GM12873 (cell line): ENCODE results near the gene HELQ.

Experiments used
- TF ChIP-seq, protein P1 (sequence below): IDR thresholded peaks from 2 replicates; pipeline ENCODE4 v1.5.1; 2012; ENCODE audit warnings: low read depth, mild to moderate bottlenecking, moderate library complexity, low read length, control low read depth; ENCODE audit not compliant: insufficient read depth; ENCODE audit errors: missing control alignments

Gene HELQ

DNA sequence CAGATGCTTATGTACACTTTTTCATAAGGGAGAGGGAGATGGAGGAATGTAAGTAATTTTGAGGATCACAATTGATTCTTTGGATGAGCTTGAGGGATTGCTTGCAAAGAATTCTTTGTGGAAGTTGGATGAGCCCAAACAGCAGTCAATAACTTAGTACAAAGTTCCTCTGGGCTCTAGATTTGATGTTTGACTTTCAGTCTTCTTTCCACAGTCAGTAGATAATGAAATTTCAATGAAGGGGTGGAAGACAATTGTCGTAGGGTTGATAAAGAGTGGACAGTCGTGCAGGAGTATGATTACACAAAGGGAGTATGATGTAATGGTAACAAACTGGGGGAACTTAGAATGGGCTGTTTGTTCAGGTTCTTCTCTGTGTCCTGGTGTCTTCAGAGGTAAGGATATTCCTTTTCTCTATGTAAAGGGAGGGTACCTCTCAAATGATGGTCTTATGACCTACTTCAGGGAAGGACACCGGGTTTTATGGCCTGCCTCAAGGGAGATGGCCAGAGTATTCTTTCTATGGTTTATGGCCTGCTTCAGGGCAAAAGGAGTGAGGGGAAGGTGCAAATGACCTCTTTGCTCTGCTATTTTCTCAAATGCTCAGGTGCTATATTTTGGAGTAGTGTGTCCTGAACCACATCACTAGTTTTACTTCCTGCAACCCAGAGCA lies 31.0 kb upstream of the HELQ start:
- TF ChIP-seq, protein P1, sequence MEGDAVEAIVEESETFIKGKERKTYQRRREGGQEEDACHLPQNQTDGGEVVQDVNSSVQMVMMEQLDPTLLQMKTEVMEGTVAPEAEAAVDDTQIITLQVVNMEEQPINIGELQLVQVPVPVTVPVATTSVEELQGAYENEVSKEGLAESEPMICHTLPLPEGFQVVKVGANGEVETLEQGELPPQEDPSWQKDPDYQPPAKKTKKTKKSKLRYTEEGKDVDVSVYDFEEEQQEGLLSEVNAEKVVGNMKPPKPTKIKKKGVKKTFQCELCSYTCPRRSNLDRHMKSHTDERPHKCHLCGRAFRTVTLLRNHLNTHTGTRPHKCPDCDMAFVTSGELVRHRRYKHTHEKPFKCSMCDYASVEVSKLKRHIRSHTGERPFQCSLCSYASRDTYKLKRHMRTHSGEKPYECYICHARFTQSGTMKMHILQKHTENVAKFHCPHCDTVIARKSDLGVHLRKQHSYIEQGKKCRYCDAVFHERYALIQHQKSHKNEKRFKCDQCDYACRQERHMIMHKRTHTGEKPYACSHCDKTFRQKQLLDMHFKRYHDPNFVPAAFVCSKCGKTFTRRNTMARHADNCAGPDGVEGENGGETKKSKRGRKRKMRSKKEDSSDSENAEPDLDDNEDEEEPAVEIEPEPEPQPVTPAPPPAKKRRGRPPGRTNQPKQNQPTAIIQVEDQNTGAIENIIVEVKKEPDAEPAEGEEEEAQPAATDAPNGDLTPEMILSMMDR: no peak

DNA sequence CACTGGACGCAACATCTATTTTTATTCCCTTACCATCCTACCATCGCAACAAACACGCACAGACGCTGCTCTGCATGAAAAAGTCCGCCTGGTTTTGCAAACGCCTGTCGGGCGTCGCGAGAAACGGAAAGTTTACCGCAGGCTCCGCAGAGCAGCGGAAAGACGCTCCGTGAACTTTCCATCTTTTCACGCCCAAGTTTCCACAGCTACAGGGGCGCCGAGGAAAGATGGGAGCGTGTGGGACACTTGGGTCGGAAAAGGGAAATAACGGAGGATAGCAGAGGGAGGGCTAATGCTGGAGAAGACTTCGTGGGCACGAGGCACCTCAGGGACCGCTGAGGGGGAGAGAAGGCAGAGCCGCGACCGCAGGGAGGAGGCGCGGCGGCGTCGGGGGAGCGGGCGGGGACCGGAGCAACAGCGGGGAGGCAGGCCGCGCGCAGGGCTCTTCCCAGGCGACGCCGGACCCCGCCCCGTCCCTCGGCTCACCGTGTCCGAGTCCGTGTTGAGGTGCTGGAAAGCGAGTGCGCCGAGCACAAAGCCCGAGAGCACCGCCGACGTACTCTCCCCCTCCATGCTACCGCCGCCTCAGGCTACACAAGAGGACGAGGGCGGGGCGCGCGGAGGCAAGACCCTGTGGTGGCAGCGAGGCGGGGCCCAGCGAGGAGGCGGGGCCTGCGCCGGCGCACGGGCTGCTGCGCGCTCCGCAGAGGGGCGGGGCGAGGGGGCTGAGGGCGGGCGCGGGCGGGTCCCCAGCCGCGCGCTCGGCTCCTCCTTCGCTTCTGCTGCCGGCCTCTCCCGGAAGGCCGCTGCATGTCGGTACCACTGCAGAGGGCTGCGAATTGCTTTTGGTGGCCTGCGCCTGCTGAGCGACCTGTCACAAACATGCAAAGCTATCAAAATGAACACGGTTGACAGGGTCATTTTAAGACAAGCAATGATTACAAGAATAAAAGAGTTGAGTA lies 29.2 kb upstream of the HELQ start, which contains the start of gene ABRAXAS1:
Gene ABRAXAS1, minus strand, starts transcription at position 601 of the 962 bp plus-strand sequence. Its CDS starts 28 bp downstream, at position 573.
- TF ChIP-seq, protein P1: no peak

DNA sequence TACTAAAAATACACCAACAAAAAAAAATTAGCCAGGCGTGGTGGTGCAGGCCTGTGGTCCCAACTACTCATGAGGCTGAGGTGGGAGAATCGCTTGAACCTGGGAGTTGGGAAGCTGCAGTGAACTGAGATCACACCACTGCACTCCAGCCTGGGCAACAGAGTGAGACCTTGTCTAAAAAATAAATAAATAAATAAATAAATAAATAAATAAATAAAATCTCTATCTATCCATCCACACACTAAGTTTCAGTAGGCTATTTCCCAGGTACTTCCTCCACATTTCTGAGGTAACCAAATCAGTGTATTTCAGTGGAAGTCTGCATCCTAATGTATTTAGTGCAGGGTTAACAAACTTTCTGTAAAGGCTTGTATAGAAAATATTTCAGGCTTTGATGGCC lies 18.3 kb upstream of the HELQ start:
- TF ChIP-seq, protein P1: no peak

DNA sequence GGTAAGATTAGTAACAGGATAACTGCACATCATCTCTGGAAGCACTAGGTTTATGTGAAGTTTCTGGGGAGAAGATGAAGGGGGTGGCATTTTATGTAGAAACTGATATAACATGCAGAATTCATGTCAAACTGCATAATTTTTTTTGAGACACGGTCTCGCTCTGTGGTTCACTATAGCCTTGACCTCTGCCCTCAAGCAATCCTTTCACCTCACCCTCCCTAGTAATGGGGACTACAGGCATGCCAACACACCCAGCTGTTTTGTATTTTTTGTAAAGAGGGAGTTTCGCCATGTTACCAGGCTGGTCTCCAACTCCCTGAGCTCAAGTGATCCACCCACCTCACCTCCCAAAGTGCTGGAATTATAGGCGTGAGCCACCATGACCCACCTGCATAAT lies 17.8 kb upstream of the HELQ start:
- TF ChIP-seq, protein P1: no peak

DNA sequence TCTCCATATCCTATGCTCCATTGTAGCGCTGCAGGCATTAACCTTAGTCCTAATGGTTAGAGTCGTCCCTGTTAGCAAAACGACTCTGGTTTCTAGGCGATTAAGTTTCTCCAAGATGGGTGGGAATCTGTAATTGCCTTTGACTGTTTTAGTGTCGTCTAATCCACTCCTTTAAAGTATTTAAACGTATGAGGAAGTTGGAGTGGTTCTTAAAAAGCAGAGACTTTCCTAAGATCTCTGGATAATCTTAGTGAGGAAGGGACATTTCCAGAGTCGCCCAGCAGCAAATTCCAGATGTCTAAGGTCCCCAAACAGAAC lies 520 bp upstream of the HELQ start:
- TF ChIP-seq, protein P1: no peak

DNA sequence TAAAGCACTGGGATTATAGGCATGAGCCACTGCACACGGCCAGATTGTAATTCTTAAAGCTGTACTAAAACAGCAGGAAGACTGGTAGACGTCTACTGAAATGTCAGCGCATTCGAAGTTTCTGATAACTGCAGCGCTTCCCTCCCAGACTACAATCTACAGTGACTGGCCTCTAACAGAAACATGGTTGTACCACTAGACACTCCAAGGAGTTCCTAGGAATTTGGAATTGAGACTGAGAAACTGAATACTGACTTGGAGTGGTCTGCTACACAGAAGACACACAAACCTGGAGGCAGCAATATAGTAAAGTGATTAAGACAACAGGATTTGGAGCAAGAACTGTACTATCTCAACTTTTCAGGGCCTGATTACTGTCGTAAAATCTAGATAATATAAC lies 937 bp downstream of the HELQ start:
- TF ChIP-seq, protein P1: no peak

DNA sequence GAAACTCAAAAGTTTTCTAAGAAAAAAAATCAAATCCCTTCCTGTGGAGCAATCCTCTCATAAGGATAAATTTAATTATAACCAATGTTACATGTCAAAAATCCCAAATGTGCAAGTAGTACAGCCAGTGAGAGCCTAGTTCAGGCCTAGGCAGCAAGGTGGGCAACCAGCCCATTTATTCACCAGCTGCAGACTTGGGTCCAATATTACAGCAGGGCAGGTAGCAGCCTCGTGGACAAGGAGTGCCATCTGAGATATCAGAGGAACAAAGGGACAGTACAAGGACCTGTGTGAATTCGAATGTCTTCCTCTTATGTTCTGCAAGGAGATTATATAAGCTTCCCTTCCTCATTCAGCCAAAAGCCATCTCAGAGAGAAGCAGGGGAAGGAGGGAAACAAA lies 6.6 kb downstream of the HELQ start:
- TF ChIP-seq, protein P1: no peak
